ENCODE measurements around the gene LPAR6. TPM values are rescaled to one million over a fixed set of nuclear protein-coding genes. Genes with fewer than 3 reads are reported as not detected.

LPAR6 gene
- total RNA-seq, 3 donors from 2014 or later: 10.7 to 15.0 (median 12.3) TPM

DNA sequence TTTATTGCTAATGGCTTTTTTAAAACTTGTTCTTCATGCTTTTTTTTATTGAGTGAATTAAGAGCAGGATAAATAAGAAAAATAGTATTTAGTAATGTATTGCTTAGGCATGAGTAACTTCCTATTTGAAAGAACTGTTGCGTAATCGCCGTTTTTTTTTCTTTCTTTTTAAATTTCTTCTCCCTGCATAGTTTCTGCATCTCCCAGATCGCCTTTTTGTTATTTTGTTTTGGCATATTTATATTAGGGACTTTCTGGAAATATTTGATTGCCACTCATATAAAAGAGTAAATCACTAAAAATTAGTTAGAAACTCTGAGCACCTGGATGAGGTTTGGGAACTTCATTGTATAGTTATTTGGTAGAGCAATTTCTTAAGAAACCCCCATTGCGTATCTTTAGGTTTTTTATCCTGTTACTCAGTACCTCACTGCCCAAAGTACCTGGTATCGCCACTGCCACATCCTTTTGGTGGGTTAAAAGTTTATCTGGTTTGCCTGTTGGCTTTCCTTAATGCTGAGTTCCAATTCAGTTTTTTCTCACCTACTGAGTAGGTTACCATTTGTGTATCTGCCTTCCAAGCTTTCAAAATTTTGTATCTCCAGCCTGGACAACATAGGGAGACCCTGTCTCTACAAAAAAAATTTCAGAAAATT is 36.2 kb upstream of the LPAR6 start:
- Histone ChIP-seq H3K36me3 (ENCODE audit: low read depth) (no peaks in the 10 kb centered on the region), H3K4me1 (ENCODE audit: low read depth) (no peaks in the 10 kb centered on the region), H3K4me3 (no peak overlapping the region), H3K9me3 (peaks cover 17% of the 10 kb centered on the region)
- TF ChIP-seq, protein P1, sequence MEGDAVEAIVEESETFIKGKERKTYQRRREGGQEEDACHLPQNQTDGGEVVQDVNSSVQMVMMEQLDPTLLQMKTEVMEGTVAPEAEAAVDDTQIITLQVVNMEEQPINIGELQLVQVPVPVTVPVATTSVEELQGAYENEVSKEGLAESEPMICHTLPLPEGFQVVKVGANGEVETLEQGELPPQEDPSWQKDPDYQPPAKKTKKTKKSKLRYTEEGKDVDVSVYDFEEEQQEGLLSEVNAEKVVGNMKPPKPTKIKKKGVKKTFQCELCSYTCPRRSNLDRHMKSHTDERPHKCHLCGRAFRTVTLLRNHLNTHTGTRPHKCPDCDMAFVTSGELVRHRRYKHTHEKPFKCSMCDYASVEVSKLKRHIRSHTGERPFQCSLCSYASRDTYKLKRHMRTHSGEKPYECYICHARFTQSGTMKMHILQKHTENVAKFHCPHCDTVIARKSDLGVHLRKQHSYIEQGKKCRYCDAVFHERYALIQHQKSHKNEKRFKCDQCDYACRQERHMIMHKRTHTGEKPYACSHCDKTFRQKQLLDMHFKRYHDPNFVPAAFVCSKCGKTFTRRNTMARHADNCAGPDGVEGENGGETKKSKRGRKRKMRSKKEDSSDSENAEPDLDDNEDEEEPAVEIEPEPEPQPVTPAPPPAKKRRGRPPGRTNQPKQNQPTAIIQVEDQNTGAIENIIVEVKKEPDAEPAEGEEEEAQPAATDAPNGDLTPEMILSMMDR (IDR thresholded peaks at IDR 0.05): no peak
- no peak for ATAC-seq
- DNase-seq: no peak
- intact Hi-C loops (cut with DNase I, micrococcal nuclease): no loop called here

DNA sequence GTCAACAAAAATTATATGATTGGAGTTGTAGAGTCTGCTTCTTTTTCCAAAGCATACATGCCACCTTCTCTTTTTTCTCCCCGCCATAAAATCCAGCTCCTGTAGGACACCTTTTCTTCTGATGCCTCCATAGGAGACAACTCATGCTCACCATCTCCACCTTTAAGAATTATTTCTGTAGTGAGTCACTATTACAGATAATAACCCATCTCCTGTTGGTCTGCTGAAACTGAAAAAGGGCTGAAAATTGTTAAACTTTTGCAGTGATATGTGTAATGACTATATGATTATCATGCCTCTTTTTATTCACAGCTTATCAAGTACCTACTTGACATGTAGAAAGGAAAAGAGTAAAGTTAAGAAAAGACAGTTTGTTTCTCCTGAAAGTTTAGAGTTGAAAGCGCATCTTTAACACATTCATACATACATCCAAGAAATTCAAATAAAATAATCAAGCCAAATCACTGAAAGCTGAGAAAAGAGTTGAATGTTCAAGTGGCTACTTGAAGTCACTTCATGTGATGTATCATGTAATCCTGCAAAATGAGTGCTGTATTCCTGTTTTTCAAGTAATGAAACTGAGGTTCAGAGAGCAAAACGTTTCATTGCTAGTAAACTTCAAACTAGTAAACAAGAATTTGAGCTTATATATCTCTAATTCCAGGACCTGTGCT is 35.5 kb upstream of the LPAR6 start:
- TF ChIP-seq, protein P1 (IDR thresholded peaks at IDR 0.05): no peak
- ATAC-seq (no peak), DNase-seq (no peak)
- peaks cover 17% of the 10 kb centered on the region for H3K9me3 ChIP-seq
- H3K4me1 ChIP-seq (ENCODE audit: low read depth): no peaks in the 10 kb centered on the region
- no peaks in the 10 kb centered on the region for H3K36me3 ChIP-seq (ENCODE audit: low read depth)
- intact Hi-C loops (cut with DNase I, micrococcal nuclease): no loop called here
- H3K4me3 ChIP-seq: no peak overlapping the region

DNA sequence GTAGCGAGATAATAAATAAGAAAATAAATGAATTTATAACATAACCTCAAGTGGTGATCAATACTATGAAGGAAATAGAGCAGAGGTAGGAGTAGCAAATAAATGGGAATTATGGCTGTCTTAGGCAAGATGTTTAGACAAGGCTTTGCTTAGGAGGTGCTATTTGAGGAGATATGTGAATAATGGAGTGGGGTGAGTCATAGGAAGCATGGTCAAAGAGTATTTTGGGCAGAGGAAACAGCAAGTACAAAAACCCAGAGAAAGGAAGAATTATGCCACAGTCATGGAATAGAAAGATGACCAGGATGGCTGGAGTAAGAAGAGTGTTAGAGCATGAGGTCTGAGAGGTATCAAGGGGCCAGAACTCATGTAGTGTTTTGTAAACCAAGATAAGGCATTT is 33.6 kb upstream of the LPAR6 start:
- no peak for ATAC-seq
- no peaks in the 10 kb centered on the region for H3K36me3 ChIP-seq (ENCODE audit: low read depth)
- H3K9me3 ChIP-seq: peaks cover 16% of the 10 kb centered on the region
- DNase-seq: no peak
- no peak overlapping the region for H3K4me3 ChIP-seq
- intact Hi-C loops (cut with DNase I, micrococcal nuclease): no loop called here
- H3K4me1 ChIP-seq (ENCODE audit: low read depth): no peaks in the 10 kb centered on the region
- TF ChIP-seq, protein P1 (IDR thresholded peaks at IDR 0.05): no peak

DNA sequence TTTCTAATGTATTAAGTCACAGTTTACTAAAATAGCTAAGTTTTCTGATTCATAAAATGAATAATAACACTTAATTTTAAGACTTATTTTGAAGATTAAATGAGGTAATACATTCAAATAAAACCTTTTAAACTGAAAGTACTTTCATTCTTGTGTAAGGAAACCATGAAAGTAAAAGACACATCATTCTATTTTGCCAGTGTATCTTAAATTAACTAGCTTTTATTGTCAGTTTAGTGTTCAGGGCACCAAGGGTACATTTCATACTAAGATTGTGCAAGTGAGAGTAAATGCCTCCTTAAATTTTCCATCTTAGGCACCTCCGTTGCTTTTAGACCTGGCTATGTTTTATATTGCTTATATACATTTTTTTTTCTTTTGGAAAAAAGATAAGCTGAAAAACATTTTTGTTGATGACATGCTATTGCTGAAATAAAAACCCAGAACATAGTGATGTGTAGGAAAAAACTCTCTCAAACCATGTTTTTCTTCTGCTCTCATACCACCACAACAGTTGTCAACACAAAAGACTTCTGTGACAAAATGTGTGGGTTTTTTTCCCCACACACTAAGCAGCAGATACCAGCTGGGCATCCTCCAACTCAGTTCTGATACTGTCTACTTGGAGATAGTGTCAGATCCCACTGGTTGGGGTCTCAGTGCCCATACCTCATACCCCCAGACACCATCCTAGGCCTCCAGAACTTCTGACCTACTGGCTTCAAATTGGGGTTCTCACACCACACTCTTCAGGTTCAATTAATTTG is 30.7 kb upstream of the LPAR6 start:
- TF ChIP-seq, protein P1 (IDR thresholded peaks at IDR 0.05): no peak
- no peak for ATAC-seq
- no peaks in the 10 kb centered on the region for H3K9me3 ChIP-seq

DNA sequence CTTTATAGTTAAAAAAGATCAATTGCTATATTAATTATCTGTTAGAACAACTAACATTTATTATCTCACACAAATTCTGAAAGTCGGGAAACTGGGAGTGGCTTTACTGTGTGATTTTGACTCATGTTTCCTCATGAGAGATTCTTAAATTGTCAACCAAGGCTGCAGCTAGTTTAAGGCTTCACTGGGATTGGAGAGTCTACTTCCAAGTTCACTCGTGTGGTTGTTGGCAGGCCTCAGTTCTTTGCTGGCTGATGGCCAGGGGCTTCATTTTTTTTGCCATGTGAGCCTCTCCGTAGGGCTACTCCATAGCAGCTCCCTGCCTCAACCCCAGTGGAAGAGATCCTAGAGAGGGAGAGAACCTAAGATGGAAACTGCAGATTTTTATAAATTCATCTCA is 24.5 kb upstream of the LPAR6 start:
- ATAC-seq: no peak
- Histone ChIP-seq H3K9me3 (no peaks in the 10 kb centered on the region), H3K4me1 (ENCODE audit: low read depth) (no peaks in the 10 kb centered on the region), H3K4me3 (no peak overlapping the region), H3K36me3 (ENCODE audit: low read depth) (no peaks in the 10 kb centered on the region)
- DNase-seq: peak in 1 of 3 donors; percentile 27
- TF ChIP-seq, protein P1 (IDR thresholded peaks at IDR 0.05): no peak
- intact Hi-C loops (cut with DNase I, micrococcal nuclease): no loop called here

More for the DNA sequence above, 30.7 kb upstream of the LPAR6 start:
- intact Hi-C loops (cut with DNase I, micrococcal nuclease): no loop called here
- H3K4me3 ChIP-seq: no peak overlapping the region
- DNase-seq: no peak
- no peaks in the 10 kb centered on the region for H3K4me1 ChIP-seq (ENCODE audit: low read depth)
- no peaks in the 10 kb centered on the region for H3K36me3 ChIP-seq (ENCODE audit: low read depth)
